ENCODE data around the gene CASP9.

The CASP9 gene

DNA sequence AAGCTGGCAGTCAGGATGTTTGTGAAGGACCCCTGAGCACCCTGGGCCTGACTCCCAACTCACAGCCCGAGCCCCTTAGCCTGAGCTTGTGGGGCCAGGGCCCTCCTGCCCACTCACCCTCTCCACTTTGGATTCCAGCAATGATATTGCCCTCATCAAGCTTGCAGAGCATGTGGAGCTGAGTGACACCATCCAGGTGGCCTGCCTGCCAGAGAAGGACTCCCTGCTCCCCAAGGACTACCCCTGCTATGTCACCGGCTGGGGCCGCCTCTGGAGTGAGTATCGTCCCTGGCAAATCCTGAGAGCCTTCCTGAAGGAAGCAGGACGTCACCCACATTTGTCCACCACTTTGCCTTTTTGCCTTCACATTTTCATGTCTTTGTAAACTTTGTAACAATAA, 80.7 kb downstream of the CASP9 start:
- no peak overlapping the region for H3K4me3 ChIP-seq (ENCODE audit: low read length)
- no peak for TF ChIP-seq CTCF (conservative IDR thresholded peaks at IDR 0.05; ENCODE audit: low read length)
- no peak for DNase-seq (ENCODE audit: low read depth)

GRCh38 chr1:15442759-15443158, 81.3 kb downstream of the CASP9 start:
- no peak overlapping the region for H3K4me3 ChIP-seq (ENCODE audit: low read length)
- TF ChIP-seq CTCF (conservative IDR thresholded peaks at IDR 0.05; ENCODE audit: low read length) = no peak
- DNase-seq (ENCODE audit: low read depth) = no peak

GRCh38 chr1:15442119-15442518, 81.9 kb downstream of the CASP9 start:
- DNase-seq (ENCODE audit: low read depth) = no peak
- H3K4me3 ChIP-seq (ENCODE audit: low read length) = no peak overlapping the region
- no peak for TF ChIP-seq CTCF (conservative IDR thresholded peaks at IDR 0.05; ENCODE audit: low read length)

All from AG10803 (cell line).